HG02759 (cell line): ENCODE data around the gene CREBL2.
"Not testable (repeated sequence)": the region's sequence is repeated elsewhere in the genome, so short reads cannot be mapped to it uniquely, and the experiment has no call there.

Source experiments
- ATAC-seq: cut with Tn5 transposase; IDR thresholded peaks from one replicate; pipeline ENCODE4 v1.9.1; 2021; ENCODE audit warnings: mild to moderate bottlenecking, moderate library complexity; ENCODE audit not compliant: unreplicated experiment

The CREBL2 gene

DNA sequence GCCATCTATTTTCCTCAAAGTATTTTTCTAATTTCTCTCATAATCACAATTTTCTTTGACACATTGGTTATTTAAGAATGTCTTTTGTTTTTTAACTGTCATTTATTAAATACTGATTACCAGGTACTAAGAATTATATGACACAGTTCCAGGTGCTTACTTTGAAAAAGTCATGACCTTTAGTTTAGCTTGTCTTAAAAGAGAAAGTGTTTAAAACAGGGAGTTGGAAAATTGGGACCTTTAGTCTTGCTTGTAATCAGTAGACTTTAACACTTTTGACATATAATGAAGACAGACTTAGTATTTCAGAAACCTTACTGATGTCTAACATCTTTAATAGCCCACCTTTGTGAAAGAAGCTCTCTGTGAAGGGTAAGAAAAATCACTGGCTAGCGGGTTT is 19.2 kb downstream of the CREBL2 start:
- ATAC-seq: no peak

GRCh38 chr12:12635651-12636050 is 24.0 kb downstream of the CREBL2 start:
- no peak for ATAC-seq

DNA sequence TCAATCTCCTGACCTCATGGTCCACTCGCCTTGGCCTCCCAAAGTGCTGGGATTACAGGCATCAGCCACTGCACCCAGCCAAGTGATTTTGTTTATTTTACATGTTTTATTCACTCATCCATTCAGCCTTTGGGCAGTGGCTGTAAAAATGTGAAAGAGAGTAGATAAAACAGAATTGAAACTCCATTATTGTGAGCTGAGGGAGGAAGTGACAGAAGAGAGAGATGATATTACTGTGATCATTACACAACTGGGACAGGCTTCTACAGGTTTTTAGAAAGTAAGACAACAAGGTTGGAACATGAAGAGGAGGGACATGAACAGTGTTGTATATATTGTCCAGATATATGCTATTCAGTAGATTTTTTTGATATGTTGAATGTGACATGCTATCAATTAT is 25.0 kb downstream of the CREBL2 start:
- peak; percentile 58 for ATAC-seq

DNA sequence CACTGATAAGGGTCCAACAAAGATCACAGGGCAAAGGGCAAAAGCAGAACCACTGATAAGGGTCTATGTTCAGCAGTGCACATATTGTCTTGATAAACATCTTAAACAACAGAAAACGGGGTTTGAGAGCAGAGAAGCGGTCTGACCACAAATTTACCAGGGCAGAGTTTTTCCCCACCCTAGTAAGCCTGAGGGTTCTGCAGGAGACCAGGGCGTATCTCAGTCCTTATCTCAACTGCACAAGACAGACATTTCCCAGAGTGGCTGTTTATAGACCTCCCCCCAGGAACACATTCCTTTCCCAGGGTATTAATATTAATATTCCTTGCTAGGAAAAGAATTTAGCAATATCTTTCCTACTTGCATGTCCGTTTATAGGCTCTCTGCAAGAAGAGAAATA is 28.3 kb downstream of the CREBL2 start:
- ATAC-seq: not testable (repeated sequence)

DNA sequence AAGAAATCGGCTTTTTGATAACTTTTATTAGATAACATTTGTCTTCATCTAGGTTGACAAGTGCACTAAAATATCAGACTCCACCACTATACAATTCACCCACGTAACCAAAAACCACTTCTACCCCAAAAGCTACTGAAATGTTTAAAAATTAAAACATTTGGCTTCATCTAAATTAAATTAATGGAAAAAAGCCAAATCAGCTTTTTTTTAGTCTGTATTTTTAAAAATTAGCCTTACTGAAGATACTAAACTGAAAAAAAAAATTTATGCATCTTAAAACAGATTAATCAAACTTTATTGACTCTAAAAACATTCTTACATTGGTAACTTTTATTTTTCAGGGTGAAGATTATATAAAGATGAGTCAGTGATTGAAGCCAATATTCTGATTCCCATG is 30.0 kb downstream of the CREBL2 start:
- ATAC-seq: no peak

DNA sequence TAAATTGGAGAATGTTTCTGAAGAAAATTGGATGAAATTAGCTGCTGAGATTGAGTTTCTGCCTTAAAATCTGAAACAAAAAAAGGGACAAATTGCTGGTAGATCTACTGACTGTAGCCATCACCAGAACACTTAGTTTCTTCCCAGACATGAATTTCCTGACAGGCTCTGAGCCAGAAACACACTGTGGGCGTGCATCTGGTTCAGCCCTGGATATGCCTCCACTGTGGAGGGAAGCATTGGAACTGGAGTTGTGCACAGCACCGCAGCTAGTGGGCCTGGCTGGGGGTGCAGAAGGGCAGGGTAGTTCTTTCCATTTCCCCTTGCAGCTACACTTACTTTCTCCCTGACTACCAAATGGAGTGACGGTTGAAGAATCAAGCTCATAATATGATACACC is 31.2 kb downstream of the CREBL2 start:
- ATAC-seq: no peak

DNA sequence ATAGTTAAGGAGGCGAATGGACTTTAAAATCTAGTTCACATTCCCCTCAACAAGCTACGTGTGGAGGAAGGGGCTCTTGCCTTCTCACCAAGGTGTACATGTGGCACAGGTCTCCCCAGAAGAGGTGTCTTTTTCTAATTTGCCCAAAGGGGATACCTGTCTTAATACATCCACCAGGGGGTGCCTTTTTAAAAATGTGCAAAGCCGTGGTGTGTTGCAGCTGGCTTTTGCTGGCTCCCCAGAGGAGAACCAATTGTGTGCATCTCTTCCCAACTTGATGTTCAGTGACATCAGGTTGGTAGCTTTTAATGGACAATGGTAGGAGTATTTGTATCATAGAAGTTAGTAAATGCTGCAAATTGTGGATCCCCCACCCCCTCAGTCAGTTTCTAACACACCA is 33.8 kb downstream of the CREBL2 start:
- peak; percentile 48 for ATAC-seq

DNA sequence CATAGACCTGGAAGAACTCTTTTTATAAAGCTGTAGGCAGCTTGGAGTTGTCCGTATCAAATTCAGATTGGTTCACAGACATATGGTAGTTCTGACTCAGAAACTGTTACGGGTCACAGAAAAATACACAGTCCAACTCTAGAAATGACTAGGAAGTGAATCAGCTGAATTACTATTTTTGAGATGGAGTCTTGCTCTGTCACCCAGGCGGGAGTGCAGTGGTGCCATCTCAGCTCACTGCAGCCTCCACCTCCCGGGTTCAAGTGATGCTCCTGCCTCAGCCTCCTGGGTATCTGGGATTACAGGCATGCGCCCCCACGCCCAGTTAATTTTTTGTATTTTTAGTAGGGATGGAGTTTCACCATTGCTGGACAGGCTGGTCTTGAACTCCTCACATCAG is 34.3 kb downstream of the CREBL2 start:
- ATAC-seq: peak; percentile 80

DNA sequence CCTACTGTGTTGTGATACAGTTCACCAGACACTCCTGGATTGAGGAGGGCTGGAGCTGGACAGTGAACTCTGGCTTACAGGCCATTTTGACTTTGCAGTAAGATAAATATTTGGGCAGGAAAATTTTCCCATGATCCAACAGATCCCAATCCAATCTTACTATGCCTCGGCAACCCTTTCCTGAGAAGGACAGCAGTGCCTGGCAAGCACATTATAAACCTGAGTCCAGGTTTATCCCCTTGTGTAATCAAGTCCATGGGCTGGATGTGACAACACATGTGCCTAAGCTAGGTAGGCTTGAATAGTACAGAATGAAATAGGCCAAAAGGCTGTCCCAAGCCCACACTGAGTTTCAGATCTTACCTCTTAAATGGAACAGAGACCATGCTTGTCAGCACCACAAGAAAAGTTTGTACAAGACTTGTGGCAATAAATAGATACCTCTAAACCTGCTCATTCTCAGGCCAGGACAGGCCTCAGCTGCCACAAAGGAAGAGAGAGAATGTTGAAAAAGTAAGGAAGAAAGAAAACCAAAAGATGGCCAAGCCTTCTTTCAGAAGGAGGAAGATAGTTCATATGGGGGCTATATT is 34.9 kb downstream of the CREBL2 start:
- no peak for ATAC-seq

DNA sequence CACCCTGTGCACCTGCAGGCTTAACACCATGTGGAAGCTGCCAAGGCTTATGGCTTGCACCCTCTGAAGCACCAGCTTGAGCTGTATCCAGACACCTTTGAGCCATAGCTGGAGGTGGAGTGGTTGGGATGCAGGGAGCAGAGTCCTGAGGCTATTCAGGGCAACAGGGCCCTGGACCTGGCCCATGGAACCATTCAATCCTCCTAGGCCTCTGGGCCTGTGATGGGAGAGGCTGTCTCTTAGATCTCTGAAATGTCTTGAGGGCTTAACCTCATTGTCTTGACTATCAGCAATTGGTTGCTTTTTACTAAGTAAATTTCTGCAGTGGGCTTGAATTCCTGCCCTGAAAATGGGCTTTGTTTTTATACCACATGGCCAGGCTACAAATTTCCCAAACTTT is 36.6 kb downstream of the CREBL2 start:
- ATAC-seq: no peak

DNA sequence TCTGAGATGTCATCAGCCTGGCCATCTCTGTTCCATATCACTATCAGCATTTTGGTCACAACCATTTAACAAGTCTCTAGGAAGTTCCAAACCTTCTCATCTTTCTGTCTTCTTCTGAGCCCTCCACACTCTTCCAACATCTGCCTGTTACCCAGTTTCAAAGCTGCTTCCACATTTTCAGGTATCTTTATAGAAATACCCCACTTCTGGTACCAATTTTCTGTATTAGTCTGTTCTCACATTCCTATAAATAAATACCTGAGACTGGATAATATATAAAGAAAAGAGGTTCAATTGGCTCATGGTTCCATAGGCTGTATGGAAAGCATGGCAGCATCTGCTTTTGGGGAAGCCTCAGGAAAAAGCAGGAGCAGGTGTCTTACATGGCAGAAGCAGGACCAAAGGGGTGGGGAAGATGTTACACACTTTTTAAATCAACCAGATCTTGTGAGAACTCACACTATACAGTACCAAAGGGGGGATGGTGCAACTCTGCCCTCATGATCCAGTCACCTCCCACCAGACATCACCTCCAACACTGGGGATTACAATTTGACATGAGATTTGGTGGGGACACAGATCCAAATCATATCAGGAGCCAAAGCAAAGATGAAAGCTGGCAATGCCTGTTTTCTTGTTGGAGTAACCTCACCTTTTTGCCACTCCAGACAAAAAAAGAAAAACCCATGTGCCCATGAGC is 37.4 kb downstream of the CREBL2 start:
- ATAC-seq: no peak

GRCh38 chr12:12651752-12652151 is 40.1 kb downstream of the CREBL2 start:
- no peak for ATAC-seq

GRCh38 chr12:12652704-12653103 is 41.0 kb downstream of the CREBL2 start:
- not testable (repeated sequence) for ATAC-seq

GRCh38 chr12:12653922-12654321 is 42.2 kb downstream of the CREBL2 start:
- no peak for ATAC-seq

GRCh38 chr12:12654691-12655460 is 43.2 kb downstream of the CREBL2 start:
- no peak for ATAC-seq

- ATAC-seq: no peak
These were observed 48.5 kb downstream of the CREBL2 start for GRCh38 chr12:12660201-12660600.

DNA sequence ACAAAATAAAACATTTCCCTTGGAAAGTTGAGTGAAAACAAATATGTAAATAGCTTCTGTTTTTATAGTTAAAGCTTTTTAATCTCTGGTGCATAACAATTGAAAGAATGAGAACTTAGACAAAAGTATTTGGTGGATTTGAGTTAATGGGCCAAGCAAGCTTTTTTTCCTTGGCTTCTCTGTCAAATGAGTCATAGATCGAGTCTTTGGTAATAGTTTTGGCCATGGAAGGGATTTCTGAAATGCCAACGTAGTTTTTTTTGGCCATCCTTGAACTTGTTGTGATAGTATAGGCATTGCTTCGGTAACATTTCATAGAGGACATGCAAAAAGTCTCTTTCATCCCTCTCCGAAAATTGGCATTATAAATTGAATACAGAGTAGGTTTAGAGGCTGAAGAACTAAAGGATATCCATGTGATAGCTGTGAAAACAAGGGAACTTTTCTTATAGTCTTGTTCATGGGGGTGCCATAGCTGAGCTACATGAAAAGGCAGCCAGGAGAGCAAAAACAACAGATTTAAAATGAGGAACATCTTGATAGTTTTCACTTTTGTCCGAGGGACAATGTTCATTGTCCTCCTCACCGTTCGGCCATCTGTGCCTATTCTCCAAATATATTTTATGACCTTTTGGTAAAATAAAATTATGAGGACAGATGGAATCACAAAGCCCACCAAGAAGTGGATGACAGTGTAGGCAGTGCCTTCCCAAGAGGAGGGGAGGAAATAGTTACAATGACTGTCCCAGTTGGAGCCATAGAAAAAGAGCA is 49.6 kb downstream of the CREBL2 start:
- no peak for ATAC-seq

GRCh38 chr12:12663644-12664294 is 52.1 kb downstream of the CREBL2 start:
- ATAC-seq: peak; percentile 91

DNA sequence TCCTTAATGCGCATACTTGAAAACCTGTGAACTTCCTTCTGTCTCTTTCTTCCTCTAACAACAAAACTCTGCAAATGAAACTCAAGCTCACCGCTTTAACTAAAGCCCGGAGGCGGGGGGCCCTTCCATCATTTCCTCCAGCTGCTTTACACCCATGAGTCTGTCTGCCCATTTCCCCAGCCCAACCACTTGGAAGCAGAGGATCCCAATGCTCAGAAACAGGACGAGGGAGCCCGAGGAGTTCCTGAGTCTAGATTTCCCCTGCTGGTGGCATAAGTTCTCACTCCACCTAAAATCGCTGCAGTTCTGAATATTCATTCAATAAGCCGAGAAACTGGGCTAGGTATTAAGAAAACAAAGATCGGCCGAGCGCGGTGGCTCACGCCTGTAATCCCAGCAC is 53.5 kb downstream of the CREBL2 start:
- ATAC-seq: no peak

DNA sequence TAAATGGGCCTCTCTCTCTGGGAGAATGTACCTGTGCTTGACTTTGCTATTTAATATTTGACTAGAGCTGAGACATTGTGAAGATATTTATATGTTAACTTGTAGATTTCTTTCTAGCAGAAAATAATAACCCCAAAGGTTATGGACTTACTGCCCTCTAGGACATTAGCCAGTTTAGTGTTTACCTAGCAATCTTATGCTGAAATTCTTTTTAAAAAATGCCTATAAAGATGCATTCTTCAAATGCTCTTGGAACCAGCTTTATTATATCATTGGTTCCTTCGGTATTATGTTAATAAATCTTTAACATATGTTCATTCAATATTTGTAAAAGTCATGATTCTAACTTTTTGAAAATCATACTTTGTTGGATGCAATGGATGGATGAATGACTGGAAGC is 56.3 kb downstream of the CREBL2 start:
- ATAC-seq: no peak

DNA sequence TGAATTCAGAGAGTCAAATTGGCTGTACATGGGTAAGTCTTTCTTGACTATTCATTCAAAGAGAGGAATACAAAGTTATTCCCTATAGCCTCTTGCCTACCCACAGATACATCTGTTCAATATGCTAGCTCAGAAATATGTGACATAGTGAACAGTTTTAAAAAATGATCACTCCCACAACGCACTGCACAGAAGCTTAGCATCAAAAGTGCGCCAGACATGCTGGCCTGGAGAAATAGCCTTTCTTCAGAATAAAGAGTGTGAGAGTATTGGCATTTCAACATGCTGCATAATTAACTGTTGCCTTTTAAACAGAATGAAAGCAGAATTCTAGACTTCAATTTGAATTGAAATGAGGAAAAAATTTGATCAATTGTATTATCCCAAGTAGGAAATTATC is 57.3 kb downstream of the CREBL2 start:
- no peak for ATAC-seq
